ENCODE measurements around the gene IL1F10.

GRCh38 chr2:113089916-113090315, 22.1 kb downstream of the IL1F10 start:
- TF ChIP-seq, protein P1, sequence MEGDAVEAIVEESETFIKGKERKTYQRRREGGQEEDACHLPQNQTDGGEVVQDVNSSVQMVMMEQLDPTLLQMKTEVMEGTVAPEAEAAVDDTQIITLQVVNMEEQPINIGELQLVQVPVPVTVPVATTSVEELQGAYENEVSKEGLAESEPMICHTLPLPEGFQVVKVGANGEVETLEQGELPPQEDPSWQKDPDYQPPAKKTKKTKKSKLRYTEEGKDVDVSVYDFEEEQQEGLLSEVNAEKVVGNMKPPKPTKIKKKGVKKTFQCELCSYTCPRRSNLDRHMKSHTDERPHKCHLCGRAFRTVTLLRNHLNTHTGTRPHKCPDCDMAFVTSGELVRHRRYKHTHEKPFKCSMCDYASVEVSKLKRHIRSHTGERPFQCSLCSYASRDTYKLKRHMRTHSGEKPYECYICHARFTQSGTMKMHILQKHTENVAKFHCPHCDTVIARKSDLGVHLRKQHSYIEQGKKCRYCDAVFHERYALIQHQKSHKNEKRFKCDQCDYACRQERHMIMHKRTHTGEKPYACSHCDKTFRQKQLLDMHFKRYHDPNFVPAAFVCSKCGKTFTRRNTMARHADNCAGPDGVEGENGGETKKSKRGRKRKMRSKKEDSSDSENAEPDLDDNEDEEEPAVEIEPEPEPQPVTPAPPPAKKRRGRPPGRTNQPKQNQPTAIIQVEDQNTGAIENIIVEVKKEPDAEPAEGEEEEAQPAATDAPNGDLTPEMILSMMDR (IDR thresholded peaks at IDR 0.05; ENCODE audit: control extremely low read depth in 1 of 3, insufficient read depth in 1 of 3, low read depth in 1 of 3, low read length in 3 of 3), result no peak
- TF ChIP-seq TAF1 (IDR thresholded peaks at IDR 0.05; ENCODE audit: low read depth, low read length), result no peak
- TF ChIP-seq MAX (IDR thresholded peaks at IDR 0.05), result no peak
- no peak for TF ChIP-seq RFX5 (IDR thresholded peaks at IDR 0.05; ENCODE audit: borderline replicate concordance, low read depth, low read length)
